Pons (tissue), 1 donor: ENCODE data around the gene NGRN.
"Not testable (repeated sequence)": the region's sequence is repeated elsewhere in the genome, so short reads cannot be mapped to it uniquely, and the experiment has no call there.

Experiments used
- DNase-seq: peaks from one replicate; pipeline ENCODE4 v3.0.0-alpha.2; 2016; ENCODE audit warnings: low spot score

The NGRN gene

DNA sequence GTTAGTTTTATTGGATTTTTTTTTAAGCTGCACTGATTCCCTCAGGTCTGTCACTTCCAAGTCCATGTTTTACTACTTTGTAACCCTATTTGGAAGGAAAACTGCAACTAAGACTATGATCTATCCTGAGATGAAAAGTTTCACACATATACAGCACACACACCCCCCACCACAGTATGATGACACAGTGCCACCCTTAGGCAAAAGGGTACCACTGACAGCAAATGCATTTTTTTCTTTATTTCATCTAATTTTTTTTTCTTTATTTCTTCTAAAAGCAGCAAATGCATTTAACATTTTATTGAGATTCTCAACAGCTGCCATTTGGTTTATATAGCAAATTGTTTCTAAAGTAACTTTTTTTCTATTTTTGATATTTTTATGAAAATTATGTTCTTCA is 21.2 kb downstream of the NGRN start:
- no peak for DNase-seq

DNA sequence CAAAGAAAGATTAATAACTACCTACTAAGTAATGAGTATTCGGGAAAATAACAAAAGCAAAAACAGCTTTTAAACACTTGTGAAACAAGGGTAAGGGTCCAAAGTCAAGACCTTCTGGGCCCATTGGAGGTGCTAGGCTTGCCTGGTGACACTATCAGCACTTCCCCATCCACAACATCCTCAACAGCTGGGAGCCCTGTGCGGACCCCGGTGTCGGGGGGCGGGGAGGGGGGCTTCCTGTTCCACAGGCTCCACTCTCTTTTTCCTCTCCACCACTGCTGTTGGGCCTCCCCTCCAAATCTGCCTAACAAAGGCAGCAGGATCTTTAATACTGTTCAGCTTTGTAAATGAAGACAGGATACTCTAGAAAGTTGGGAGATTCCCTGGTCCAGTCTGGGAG is 21.6 kb downstream of the NGRN start:
- DNase-seq, result no peak

DNA sequence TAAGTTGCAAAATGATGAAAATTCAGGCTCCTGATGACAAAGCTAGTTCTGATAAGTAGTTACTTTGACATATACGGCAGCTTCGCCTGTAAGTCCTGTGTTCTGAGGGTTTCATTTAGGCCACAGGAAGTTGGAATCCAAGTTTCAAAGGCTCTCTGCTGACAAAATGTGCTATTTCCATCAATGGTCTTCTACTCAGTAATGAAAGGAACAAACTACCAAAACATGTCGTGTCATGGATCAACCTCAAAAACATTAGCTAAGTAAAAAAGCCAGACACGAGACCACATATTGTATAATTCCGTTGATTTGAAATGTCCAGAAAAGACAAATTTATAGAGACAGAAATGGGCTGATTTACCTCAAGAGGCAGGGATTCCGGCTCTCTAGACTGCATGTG is 22.5 kb downstream of the NGRN start:
- DNase-seq, result no peak

DNA sequence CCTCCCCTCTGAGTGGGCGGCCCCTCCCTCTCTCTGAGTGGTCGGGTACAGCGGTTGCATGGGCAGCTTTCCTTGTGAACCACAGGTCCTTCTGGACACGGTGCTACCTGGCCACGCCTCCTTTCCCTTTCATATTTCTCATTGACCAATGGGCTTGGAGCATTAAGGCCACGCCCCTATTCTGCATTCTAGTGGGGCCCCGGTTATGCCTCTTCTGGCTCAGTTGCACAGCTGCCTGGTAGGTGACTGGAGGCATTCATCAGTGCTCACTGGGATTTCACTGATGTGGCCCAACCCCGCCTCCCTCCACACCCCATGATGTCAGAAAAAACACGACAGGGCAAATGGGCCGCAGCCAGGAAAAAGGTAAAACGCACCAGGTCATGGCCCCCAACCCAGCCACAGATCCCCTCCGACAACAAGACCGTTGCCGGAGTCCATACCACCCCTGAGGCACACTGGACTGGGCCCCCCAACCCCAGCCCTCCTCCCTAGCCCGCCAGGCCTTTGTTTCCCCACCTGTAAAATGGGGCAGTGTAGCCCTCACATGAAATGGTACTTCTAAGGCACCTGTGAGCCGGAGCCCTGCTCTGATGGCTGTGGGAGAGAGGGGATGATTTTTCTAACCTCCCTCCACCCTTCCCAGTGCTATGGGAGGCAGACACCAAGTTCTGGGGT is 26.3 kb downstream of the NGRN start:
- DNase-seq, result no peak

DNA sequence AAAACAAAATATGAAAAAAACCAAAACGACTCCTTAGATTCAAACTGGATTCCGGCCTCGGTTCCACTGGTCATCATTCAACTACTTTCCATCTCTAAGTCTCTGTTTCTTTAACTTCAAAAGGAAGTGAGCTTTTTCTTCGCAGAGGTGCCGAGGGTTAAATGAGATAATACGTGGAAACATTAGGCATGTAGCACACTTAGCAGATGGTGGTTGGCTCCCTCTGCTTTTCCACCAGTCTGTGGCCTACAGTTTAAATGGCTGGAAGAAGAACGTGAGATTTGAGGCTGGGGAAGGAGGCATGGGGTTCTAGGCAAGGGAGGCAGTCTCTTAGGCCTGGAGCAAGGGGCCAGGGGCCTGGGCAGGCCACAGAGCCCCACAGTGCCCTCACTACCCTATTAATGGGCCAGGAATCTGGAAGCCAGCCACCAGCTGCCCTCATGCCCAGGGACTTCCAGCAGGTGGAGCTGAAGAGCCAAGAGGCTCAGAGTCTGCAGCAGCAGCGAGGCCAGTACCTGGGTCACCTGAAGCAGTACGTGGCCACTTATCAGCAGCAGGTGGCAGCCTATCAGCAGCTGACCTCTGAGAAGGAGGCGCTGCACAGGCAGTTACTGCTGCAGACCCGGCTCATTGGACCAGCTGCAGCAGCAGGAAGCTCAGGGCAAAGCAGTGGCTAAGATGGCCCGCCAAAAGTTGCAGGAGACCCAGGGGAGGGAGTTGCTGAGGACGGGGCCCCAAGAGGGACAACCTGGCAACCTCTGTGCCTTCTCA is 27.8 kb downstream of the NGRN start:
- DNase-seq, result peak; percentile 49

DNA sequence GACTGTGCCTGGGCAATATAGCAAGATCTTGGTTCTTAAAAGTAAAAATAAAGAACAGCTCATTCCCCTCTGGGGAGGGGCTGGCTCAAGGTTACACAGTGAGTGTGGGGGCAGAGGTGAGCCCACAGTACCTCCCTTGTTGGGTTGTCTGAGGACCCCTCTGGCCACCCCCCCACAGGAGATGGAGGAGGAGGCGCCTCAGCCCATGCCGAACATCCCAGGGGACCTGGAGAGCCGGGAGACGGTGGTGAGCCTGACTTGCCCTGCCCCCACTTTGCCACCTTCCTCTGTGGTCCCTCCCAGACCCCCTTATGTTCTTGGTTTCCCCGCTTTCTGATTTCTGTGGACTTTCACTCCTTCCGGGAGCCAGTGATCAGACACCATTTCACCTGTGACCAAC is 28.7 kb downstream of the NGRN start:
- no peak for DNase-seq

DNA sequence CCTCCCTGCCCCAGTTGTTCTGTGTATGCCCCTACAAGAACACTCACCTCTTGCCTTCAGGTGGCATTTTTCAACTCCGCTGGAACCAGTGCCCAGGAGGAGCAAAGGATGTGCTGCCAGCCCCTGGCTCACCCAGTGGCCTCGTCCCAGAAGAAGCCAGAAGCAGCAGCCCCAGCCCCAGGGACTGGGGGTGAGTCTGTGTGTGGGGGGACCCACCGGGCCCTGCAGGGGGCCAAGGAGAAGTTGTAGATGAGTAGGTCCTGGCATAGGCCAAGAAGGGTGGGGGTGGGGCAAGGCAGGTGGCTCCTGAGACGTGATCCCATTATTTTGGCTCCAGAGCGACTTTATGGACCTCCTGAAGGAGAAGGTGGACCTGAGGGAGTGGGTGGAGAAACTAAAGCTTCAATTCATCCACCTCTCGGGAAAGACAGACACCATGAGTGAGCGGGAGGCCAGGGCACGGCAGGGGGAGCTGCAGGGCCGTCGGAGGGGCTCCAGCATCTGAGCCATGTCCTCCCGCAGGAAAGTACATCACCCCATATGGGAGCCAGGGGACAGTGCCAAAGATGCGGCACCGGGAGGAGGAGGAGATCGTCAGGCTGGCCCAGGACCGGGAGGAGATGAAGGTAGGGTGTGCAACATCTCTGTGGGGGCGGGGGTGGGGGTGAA is 29.3 kb downstream of the NGRN start:
- no peak for DNase-seq

DNA sequence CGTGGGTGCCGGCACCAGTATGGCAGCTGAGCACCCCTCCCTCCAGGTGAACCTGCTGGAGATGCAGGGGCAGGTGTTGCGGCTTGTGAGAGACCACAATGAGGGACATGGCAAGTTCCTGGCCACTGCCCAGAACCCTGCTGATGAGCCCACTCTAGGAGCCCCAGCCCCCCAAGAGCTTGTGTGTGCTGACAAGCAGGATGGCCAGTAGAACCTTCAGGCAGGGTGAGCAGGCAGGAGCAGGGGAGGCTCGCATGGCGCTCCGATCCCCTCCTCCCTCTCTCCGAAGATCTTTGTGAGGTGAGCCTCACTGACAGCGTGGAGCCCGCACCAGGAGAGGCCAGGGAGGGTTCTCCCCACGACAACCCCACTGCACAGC is 29.8 kb downstream of the NGRN start:
- DNase-seq, result no peak

DNA sequence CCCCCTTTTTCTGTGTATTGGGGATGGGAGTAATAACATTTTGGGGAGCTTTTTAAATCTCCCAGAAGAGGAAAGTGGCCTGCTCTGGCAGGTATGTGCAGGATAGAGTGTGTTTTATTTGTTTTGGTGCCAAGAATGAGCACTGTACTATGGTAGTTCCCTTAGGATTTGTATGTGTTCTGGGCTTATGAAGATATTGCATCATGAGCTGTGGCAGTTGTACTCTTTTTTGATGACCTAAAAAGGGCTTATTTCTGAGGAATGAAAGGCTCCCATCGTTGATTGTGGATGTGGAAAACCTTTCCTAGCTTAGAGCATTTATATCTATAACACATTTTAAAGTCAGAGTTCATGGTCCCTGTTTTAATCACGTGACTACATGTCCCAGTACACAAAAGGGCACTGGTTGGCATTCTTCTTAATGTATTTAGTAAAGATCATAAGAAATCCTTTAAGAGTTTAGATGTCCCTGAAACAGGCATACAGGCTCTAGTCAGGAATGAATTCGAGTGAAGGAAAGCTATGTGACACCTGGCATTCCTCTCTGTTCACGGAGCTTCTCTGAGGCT is 30.9 kb downstream of the NGRN start:
- not testable (repeated sequence) for DNase-seq

DNA sequence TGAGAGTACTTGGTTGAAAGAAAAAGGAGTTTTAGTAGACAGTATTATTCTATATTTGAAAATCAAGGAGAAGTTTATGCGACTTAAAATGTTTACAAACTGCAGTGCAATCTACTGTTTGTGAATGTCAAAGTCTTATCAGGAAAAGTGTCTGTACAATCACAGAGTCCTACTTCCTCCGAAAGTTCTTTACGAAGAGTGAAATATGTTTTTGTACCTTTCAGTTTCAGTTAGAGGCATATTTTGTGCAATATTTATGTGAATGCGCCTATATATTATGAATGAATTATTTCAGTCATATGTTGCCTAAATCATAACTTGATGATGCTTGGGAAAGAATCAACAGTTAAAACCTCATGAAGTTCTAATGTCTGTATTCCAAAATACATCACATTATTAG is 31.5 kb downstream of the NGRN start:
- no peak for DNase-seq

DNA sequence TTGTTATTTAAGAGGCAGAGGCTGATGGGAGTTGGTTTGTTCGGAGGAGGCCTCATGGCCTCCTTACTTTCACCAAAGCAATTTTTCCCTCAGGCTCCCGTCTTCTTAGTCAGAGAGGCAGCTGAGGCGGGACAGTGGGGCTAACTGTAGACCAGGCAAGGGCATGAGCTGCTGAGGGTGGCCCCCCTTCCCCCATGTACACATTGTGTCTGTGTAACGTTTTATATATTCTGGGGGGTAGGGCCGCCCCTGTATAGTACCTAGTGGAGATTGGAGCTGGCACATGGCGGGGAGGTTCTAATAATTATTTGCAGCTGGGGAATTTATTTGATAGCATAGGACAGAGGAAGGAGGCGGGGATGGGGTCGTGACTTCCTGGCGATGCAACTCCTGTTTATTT is 35.1 kb downstream of the NGRN start:
- DNase-seq, result no peak

DNA sequence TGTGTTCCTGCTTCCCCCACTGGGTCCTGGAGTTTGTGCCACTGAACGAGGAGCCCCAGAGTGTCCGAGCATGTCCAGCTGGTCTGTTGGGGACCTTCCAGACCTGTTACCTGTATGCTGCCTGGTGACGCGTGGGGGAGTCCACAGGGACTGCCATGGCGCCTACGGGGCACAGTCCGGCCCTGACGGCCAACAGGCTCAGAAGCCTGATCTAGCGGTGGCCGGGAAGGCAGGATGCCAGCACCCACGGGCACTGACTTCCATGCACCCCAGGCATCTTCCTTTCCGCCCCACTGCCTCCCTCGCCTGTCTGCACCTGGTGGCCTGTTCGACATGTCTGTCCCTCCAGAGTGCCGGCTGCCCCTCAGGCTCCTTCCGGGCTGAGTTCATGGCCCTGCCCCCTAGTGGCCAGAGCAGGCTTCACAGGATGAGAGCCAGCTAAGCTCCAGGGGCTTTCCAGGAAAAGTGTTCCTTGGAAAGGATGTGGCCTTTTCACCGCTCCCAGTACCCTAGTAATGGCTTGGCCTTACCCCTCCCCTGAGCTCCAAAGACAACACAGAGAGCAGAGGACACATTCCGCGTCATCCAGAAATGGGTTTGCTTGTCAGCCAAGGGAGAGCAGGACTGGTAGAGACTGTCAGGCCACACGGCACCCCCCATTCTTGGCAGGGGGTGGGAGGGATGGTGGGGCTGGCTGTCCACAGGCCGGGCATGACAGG is 35.7 kb downstream of the NGRN start:
- no peak for DNase-seq

DNA sequence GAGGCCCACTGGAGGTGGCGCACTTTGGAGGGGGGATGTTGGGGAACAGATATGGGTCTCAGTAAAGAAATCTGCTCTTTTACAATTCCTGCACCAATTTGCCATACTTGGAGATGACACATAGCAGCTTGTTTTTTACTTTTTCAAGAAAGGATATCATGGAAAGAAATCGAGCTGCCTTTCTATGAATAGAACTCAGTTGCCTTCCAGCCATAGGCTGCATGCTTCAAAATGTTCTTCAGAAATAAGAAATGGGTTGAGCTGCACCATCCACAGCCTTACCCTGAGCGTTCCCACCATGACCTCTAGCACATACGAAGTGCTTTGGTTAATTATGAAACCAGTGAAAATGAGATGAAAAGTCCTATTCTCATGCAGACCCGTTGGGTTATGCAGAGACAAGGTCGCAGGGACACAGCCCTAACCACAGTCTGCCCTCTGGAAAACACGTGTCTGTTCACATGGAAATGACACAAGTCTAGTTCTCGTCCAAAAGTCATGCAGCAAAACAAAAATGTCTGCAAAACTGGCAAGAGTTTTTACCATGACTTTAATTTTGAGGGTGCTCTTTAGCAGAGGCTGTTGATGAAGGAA is 36.3 kb downstream of the NGRN start:
- DNase-seq, result no peak

DNA sequence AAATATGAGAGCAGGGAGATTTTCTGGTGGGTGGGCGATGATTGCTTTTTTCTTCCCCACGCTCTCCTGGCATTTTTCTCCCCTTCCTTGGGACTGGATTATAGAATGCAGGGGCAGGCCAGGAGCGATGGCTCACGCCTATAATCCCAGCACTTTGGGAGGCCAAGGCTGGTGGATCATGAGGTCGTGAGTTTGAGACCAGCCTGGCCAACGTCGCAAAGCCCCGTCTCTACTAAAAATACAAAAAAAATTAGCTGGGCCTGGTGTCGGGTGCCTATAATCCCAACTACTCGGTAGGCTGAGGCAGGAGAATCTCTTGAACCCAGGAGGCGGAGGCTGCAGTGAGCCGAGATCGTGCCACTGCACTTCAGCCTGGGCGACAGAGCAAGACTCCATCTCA is 39.9 kb downstream of the NGRN start:
- not testable (repeated sequence) for DNase-seq

DNA sequence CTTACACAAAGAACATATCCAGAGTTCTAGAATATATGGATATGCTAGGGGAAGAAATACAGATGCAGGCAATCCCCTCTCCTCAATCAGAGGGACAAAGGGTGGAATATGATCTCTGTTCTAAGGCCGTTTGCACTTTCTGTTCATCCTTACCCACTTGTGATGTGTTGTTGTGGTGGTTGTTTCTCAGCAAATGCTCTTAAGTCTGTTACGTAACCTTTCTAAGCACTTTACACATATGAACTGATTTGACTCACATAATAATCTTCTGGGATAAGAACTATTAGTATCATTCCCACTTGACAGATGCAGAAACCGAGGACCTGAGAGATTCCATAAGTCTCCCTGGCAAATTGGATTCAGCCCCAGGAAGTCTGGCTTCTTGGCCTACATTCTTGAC is 40.5 kb downstream of the NGRN start:
- DNase-seq, result no peak

DNA sequence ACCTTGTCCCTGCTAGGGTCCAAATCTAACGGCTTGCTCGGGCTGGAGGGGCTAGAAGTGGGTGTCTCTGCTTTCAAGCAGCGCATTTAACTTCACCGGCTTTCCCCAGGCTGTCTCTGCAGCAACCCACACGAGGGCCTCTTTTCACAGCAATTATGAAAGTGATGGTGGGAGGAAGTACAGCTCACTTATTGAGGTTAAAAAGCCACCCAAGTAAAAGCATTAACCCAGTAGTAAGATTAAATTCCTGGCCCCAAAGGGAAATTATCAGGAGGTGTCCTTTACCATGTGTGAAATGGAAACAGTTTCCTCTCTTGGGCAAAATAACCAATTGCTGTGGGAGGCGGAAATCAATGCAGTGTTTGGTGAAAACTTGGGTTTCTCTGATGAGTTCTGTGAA is 41.1 kb downstream of the NGRN start:
- DNase-seq, result no peak

DNA sequence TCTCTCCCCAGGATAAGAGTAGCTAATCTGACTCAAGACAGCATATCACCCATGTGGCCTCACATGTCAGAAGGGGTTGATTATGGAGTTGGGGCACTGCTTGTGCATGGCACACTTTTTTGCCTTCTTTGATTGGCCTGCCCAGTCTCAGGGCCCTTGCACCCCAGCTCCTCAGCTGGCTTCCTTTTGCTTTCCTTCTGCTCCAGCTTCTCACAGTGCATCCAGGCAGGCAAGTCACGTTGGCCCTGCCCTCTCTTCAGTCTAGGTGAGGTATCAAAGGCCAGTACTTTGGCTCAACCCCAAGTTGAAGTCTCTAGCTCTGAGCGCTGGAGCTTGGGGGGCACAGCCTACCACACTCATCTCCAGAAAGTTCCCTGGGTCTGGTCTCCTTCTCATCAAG is 42.2 kb downstream of the NGRN start:
- DNase-seq, result no peak

DNA sequence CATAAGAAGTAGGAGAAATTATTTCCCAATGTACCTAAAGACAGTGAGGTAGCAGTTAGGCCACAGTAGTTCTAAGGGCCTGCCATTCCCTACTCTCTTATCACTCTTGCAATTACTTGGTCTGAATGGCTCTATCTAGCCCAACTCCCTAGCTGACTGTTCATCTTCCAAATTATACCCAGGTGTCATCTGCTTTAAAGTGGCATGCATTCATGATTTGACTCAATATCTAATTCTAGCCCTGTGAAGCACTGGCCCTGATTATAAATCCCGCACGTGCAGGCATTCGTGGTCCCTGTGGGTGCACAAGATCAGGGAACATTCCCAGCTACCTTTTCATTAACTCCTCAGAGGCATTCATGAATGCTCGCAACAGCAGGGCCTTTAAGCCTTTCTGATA is 43.5 kb downstream of the NGRN start:
- DNase-seq, result no peak

DNA sequence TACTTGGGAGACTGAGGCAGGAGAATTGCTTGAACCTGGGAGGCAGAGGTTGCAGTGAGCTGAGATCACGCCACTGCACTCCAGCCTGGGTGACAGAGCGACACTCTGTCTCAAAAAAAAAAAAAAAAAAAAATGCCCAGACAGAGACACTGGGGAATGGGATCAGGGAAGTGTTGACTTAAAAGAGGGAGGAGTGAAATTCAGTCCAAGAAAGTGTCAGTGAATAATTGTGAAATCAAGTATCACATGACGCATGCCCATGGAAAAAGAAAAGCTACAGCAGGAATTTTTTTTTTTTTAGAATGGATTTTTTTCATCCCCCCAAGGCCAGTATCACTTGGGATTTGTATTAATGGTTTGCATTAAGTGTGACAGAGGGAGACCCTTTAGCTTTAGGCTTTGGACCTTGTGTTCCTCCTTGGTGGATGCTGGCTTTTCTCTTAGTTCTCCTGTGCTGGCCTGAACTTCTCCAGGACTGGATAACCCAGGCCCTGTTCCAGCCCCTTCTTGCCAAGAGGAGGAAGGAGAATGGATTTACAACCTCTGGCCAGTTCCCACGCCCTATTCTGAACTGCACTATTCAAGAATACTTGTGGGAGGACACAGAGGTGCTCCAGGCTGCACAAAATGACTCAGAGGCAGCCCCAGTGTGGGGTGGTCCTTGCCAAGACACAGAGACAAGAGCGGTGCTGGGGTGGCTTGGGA is 50.0 kb downstream of the NGRN start:
- peak; percentile 62 for DNase-seq

DNA sequence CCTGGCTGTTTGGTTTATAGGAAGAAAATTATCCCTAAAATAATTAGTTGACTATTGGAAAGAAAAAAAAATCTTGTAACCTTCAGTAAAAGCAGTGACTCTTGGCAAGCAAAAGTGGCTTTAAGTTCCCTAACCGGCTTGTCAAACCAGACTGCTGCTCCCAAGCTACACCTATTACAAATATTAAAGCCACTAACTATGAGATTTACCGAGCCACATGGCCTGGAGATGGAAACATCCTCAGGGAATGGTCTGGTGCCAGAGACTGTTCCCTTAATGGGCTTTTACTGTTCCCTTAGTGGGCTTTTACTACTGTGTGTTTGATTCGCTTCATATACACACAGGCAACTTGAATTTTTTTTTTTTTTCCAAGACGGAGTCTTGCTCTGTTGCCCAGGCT is 50.7 kb downstream of the NGRN start:
- DNase-seq, result no peak

DNA sequence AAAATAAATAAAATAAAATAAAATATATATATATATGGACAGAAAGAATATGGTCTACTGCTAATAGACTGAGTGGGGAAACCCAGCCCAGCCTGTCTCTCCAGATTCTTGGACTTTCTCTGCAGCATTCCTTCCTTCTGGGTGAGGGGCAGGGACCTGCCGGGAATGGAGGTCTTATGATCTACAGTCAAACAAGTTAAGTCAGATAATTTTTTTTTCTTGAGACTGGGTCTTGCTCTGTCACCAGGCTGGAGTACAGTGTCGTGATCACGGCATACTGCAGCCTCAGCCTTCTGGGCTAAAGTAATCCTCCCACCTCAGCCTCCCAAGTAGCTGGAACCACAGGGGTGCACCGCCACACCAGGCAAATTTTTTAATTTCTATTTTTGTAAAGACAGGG is 53.1 kb downstream of the NGRN start:
- no peak for DNase-seq
